ENCODE measurements around the gene GAD1.

- TF ChIP-seq CTCF (IDR thresholded peaks at IDR 0.05) (no peak), POLR2A (IDR thresholded peaks at IDR 0.05) (no peak)
Measured at GRCh38 chr2:170823898-170824215, 7.2 kb downstream of the GAD1 start.
